Measurements from ENCODE around the gene CADM3. TPM values are rescaled to one million over a fixed set of nuclear protein-coding genes. Genes with fewer than 3 reads are reported as not detected.

Gene CADM3
- total and polyA plus RNA-seq, 9 of the 15 experiments (the other 6 are each of a cell fraction or from before 2014, with no cell fraction given): 0.04 TPM; not detected in 8

- WGBS (ENCODE audit: insufficient coverage, low coverage, missing lambda C conversion rate): 0% methylated on average over 4 of the region's 4 CpGs
- no peaks in the 10 kb centered on the region for H3K79me2 ChIP-seq (ENCODE audit: control insufficient read depth, insufficient read depth, low read length)
- no peak overlapping the region for H2AFZ ChIP-seq (ENCODE audit: low read depth, low read length)
- DNase-seq (ENCODE audit: extremely low read depth in 1 of 4, low spot score in 3 of 4): peak; percentile 73 to 78 (median 75)
- H3K4me3 ChIP-seq: no peak overlapping the region
- ChIA-PET CTCF (ENCODE audit: low intra/inter-chr PET ratio) (interaction anchor here (0.7 to 3.3 kb wide), 10 partner anchors 9 to 846 kb away, joined by 3 to 90 read pairs (median 4); no protein-coding TSS in a partner anchor), POLR2A (no interaction called here)
- H3K9me3 ChIP-seq (replicated peaks; ENCODE audit: control insufficient read depth, insufficient read depth, low read depth, low read length): no peaks in the 10 kb centered on the region
- no peaks in the 10 kb centered on the region for H3K36me3 ChIP-seq (ENCODE audit: control insufficient read depth, insufficient read depth, low read length)
- no TSS peak for BruUV-seq (replicated peaks)
- H3K27ac ChIP-seq (ENCODE audit: extremely low read depth, low read depth, low read length): no peak overlapping the region
- FAIRE-seq: peak; percentile 98
- H4K20me1 ChIP-seq (replicated peaks; ENCODE audit: control insufficient read depth, insufficient read depth, low read length): no peaks in the 10 kb centered on the region
- intact Hi-C loops (cut with micrococcal nuclease) (loop anchor here (1.0 kb wide), 2 partner anchors 37 to 50 kb away; no protein-coding TSS in a partner anchor), in situ Hi-C loops (cut with MboI) (loop anchor here (5.0 kb wide), 1 partner anchor 51 kb away; no protein-coding TSS in a partner anchor)
- H3K9ac ChIP-seq (ENCODE audit: insufficient read depth in 1 of 2, low read depth in 2 of 2, low read length in 2 of 2): no peak overlapping the region
- no peaks in the 10 kb centered on the region for H3K9me1 ChIP-seq (ENCODE audit: control insufficient read depth, insufficient read depth, low read length)
- ATAC-seq: peak; percentile 98
- no peak overlapping the region for H3K4me2 ChIP-seq (ENCODE audit: insufficient read depth, low read length)
- peaks cover 0 to 4% of the 10 kb centered on the region in 2 experiments; a peak in 3 of 5 replicates for H3K27me3 ChIP-seq (ENCODE audit: control insufficient read depth in 2 of 2, insufficient read depth in 2 of 2, low read length in 2 of 2)
- no peaks in the 10 kb centered on the region for H3K4me1 ChIP-seq (replicated peaks in 1 of 2; ENCODE audit: control insufficient read depth in 2 of 2, insufficient read depth in 2 of 2, low read length in 2 of 2)
- TF ChIP-seq U2AF1 (optimal IDR thresholded peaks at IDR 0.05; ENCODE audit: low read depth, low read length) (no peak), GTF2F1 (IDR thresholded peaks at IDR 0.05; ENCODE audit: low read depth, low read length) (no peak), ZNF77 (CRISPR knock-in tag; IDR thresholded peaks at IDR 0.05) (no peak), SMARCE1 (IDR thresholded peaks at IDR 0.05) (no peak), MYBL2 (IDR thresholded peaks at IDR 0.05; ENCODE audit: low read depth) (no peak), MYBL2 (CRISPR knock-in tag; IDR thresholded peaks at IDR 0.05; ENCODE audit: borderline replicate concordance) (no peak), C11orf30 (IDR thresholded peaks at IDR 0.05; ENCODE audit: low read depth) (no peak), ZNF175 (CRISPR knock-in tag; IDR thresholded peaks at IDR 0.05; ENCODE audit: low read depth) (no peak), HNRNPLL (IDR thresholded peaks at IDR 0.05; ENCODE audit: low read depth, low read length, poor library complexity, severe bottlenecking) (no peak), ZBTB17 (CRISPR knock-in tag; IDR thresholded peaks at IDR 0.05) (no peak), POLR2G (IDR thresholded peaks at IDR 0.05; ENCODE audit: low read depth, low read length) (no peak), NELFE (IDR thresholded peaks at IDR 0.05; ENCODE audit: insufficient read depth, insufficient read length) (no peak), ZNF609 (CRISPR knock-in tag; IDR thresholded peaks at IDR 0.05; ENCODE audit: borderline replicate concordance) (no peak), XRCC5 (IDR thresholded peaks at IDR 0.05; ENCODE audit: low read depth, low read length) (no peak), ZNF398 (CRISPR knock-in tag; IDR thresholded peaks at IDR 0.05) (no peak), RAD21 (CRISPR knock-in tag; conservative IDR thresholded peaks at IDR 0.05 in 1 of 2, IDR thresholded peaks at IDR 0.05 in 1 of 2) (peak; percentile 100)
Measured at GRCh38 chr1:159161001-159161718, 10.3 kb upstream of the CADM3 start.
